ENCODE measurements around the gene TAPBPL.

DNA sequence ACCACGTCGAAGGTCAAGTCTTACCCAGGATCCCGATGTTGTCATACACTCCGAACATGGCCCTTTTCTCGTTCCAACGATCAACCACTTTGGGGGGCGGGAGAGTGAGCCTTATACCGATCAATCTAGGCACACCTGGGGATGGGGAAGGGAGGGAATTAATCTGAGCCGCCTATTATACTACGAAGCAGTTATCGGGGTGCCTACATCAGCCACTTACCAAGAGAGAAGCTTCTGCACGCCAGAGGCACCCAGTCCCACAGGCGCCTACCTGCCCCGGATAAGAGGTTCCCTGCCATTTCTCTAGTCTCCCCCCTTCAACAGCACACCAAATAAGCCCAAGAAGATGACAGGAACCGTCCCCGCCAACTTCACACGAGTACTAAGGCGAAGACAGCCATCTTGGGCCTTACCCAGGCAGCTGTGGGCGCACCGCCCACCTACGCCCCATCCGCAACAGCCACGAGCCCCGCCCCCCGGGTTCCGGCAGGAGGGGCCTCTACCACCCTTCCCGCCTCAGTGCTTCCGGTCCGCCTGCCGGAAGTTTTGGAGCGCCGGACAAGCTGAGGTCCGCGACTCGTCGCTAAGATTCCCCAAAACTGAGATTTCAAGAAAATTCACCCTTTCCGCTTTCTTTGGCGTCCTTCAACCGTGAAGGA lies 41.1 kb downstream of the TAPBPL start, which contains the start of gene MRPL51:
- TF ChIP-seq, protein P1, sequence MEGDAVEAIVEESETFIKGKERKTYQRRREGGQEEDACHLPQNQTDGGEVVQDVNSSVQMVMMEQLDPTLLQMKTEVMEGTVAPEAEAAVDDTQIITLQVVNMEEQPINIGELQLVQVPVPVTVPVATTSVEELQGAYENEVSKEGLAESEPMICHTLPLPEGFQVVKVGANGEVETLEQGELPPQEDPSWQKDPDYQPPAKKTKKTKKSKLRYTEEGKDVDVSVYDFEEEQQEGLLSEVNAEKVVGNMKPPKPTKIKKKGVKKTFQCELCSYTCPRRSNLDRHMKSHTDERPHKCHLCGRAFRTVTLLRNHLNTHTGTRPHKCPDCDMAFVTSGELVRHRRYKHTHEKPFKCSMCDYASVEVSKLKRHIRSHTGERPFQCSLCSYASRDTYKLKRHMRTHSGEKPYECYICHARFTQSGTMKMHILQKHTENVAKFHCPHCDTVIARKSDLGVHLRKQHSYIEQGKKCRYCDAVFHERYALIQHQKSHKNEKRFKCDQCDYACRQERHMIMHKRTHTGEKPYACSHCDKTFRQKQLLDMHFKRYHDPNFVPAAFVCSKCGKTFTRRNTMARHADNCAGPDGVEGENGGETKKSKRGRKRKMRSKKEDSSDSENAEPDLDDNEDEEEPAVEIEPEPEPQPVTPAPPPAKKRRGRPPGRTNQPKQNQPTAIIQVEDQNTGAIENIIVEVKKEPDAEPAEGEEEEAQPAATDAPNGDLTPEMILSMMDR (conservative IDR thresholded peaks at IDR 0.05; ENCODE audit: low read length) = no peak
- TF ChIP-seq EZH2phosphoT487 (IDR thresholded peaks at IDR 0.05; ENCODE audit: borderline replicate concordance) = no peak
